ENCODE measurements around the gene KCNQ2. TPM values are rescaled to one million over a fixed set of nuclear protein-coding genes. Genes with fewer than 3 reads are reported as not detected.

KCNQ2 gene
- total RNA-seq, 1 experiment from 2014 or later = 86.5 TPM

DNA sequence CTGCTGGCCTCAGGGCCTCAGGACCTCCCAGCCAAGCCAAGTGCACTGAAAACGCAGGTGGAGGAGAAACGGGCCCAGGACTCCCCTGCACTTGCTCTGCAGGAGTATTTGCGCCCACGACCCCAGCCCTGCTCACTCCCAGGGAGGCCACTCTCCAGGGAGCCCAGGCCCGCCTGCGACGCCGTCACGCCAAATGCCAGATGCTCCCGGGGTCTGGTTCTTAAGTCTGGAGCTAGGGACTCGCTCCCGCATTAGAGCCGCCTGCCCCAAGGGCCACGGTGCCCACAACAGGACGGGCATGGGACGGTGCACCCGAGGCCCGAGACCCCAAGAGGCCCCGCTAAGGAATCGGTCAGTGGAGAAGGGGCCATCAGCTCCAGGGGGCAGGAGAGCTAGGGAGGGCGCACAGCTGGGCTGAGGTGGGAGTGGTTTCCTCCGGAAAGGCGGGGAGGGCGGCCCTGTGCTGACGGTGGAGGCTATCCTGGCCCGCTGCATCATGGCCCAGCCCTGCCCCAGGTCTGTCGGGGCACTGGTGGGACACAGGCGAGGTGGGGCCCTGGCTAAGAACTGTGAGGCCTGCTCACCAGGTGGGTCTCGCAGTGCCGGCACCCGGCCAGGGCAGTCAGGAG lies 67.2 kb downstream of the KCNQ2 start (continued):
- TF ChIP-seq, protein P1, sequence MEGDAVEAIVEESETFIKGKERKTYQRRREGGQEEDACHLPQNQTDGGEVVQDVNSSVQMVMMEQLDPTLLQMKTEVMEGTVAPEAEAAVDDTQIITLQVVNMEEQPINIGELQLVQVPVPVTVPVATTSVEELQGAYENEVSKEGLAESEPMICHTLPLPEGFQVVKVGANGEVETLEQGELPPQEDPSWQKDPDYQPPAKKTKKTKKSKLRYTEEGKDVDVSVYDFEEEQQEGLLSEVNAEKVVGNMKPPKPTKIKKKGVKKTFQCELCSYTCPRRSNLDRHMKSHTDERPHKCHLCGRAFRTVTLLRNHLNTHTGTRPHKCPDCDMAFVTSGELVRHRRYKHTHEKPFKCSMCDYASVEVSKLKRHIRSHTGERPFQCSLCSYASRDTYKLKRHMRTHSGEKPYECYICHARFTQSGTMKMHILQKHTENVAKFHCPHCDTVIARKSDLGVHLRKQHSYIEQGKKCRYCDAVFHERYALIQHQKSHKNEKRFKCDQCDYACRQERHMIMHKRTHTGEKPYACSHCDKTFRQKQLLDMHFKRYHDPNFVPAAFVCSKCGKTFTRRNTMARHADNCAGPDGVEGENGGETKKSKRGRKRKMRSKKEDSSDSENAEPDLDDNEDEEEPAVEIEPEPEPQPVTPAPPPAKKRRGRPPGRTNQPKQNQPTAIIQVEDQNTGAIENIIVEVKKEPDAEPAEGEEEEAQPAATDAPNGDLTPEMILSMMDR (IDR thresholded peaks at IDR 0.05 in 2 of 3, conservative IDR thresholded peaks at IDR 0.05 in 1 of 3; ENCODE audit: borderline replicate concordance in 1 of 3, insufficient read depth in 1 of 3, low read depth in 2 of 3, low read length in 2 of 3) = no peak

DNA sequence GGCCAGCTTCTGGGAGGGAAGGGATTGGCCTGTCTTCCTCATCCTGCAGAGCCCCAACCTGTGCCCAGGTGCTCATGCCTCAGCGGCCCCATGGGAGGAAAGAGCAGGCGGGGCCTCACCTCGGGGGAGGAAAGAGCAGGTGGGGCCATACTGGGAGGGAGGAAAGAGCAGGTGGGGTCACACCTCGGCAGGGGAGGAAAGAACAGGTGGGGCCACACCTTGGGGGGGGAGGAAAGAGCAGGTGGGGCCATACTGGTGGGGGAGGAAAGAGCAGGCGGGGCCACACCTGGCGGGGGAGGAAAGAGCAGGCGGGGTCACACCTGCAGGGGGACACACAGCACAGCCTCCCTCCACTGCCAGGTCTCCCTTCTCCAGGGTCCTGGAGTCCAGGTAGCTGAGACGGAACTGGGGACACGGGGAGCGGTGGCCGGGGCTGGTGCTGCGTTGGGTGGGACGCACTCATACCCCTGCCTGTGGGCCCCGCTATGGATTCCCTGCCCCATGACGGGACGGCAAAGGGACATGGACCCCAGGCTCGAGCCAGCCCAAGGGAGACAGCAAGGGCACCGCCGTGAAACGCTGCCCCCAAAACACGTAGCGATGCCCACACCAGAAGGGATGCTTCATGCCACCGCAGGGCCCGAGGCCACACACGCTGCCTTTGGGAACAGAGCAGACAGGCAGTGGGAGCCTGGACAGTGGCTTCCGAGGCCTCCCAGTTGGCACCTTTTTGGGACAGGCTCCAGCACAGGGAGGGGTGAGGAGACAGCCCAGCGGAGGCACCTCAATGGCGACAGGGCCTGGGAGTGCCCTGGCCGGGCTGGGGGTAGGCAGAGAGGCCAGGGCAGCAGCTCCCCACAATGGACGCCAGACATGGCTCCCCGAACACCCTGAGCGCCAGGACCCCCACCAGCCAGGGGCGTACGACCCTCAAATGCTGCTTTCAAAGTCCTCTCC lies 68.0 kb downstream of the KCNQ2 start:
- ATAC-seq (no peak), DNase-seq (ENCODE audit: low read depth, low spot score) (no peak)
- H4K20me1 ChIP-seq (ENCODE audit: insufficient read depth) = no peaks in the 10 kb centered on the region
- intact Hi-C loops (cut with micrococcal nuclease) = no loop called here
- no peak overlapping the region for H3K27ac ChIP-seq (ENCODE audit: low read depth, low read length)
- no peaks in the 10 kb centered on the region for H3K9me3 ChIP-seq (ENCODE audit: control insufficient read depth in 1 of 2, insufficient read depth in 1 of 2, low read depth in 1 of 2, low read length in 2 of 2)
- H3K9ac ChIP-seq (ENCODE audit: low read length) = no peak overlapping the region
- no peaks in the 10 kb centered on the region for H3K9me2 ChIP-seq (ENCODE audit: insufficient read depth)
- no peaks in the 10 kb centered on the region for H3K36me3 ChIP-seq (ENCODE audit: control insufficient read depth in 1 of 2, insufficient read depth in 2 of 2, low read length in 2 of 2)
- H3K4me1 ChIP-seq (ENCODE audit: control insufficient read depth in 1 of 2, insufficient read depth in 2 of 2, low read length in 2 of 2) = peaks cover 0 to 7% of the 10 kb centered on the region in 2 experiments; a peak in 1 of 4 replicates
- CTCF ChIA-PET = no interaction called here
- RAD21 ChIA-PET (ENCODE audit: low non-redundant PET in 1 of 2, low total read pairs in 2 of 2, uncharacterized antibody in 2 of 2, unreplicated experiment in 2 of 2) = no interaction called here
- BruUV-seq (replicated peaks) = no TSS peak
- POLR2A ChIA-PET = no interaction called here
- no peak overlapping the region for H3K4me2 ChIP-seq (ENCODE audit: low read length)
- TF ChIP-seq SRF (IDR thresholded peaks at IDR 0.05; ENCODE audit: low read depth) = no peak
- no peak for TF ChIP-seq SIN3A (IDR thresholded peaks at IDR 0.05; ENCODE audit: low read depth)
- no peak for TF ChIP-seq POLR2AphosphoS5 (IDR thresholded peaks at IDR 0.05; ENCODE audit: low read depth, low read length)
- TF ChIP-seq ZFX (IDR thresholded peaks at IDR 0.05) = no peak
- TF ChIP-seq FOSL1 (IDR thresholded peaks at IDR 0.05; ENCODE audit: low read depth) = no peak
- TF ChIP-seq, protein P2, sequence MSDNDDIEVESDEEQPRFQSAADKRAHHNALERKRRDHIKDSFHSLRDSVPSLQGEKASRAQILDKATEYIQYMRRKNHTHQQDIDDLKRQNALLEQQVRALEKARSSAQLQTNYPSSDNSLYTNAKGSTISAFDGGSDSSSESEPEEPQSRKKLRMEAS (IDR thresholded peaks at IDR 0.05) = no peak
- TF ChIP-seq, protein P3, sequence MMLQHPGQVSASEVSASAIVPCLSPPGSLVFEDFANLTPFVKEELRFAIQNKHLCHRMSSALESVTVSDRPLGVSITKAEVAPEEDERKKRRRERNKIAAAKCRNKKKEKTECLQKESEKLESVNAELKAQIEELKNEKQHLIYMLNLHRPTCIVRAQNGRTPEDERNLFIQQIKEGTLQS (IDR thresholded peaks at IDR 0.05) = no peak
- TF ChIP-seq CBX3 (IDR thresholded peaks at IDR 0.05; ENCODE audit: low read depth) = no peak
- TF ChIP-seq EGR1 (IDR thresholded peaks at IDR 0.05; ENCODE audit: low read depth) = no peak
- TF ChIP-seq YY1 (IDR thresholded peaks at IDR 0.05; ENCODE audit: extremely low read depth, insufficient replicate concordance, low read depth, low read length) = no peak
- no peak for TF ChIP-seq CEBPB (IDR thresholded peaks at IDR 0.05; ENCODE audit: low read depth)
- TF ChIP-seq, protein P4, sequence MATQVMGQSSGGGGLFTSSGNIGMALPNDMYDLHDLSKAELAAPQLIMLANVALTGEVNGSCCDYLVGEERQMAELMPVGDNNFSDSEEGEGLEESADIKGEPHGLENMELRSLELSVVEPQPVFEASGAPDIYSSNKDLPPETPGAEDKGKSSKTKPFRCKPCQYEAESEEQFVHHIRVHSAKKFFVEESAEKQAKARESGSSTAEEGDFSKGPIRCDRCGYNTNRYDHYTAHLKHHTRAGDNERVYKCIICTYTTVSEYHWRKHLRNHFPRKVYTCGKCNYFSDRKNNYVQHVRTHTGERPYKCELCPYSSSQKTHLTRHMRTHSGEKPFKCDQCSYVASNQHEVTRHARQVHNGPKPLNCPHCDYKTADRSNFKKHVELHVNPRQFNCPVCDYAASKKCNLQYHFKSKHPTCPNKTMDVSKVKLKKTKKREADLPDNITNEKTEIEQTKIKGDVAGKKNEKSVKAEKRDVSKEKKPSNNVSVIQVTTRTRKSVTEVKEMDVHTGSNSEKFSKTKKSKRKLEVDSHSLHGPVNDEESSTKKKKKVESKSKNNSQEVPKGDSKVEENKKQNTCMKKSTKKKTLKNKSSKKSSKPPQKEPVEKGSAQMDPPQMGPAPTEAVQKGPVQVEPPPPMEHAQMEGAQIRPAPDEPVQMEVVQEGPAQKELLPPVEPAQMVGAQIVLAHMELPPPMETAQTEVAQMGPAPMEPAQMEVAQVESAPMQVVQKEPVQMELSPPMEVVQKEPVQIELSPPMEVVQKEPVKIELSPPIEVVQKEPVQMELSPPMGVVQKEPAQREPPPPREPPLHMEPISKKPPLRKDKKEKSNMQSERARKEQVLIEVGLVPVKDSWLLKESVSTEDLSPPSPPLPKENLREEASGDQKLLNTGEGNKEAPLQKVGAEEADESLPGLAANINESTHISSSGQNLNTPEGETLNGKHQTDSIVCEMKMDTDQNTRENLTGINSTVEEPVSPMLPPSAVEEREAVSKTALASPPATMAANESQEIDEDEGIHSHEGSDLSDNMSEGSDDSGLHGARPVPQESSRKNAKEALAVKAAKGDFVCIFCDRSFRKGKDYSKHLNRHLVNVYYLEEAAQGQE (IDR thresholded peaks at IDR 0.05; ENCODE audit: low read depth) = no peak
- H3K27me3 ChIP-seq (ENCODE audit: insufficient read depth, low read length) = no peaks in the 10 kb centered on the region
- H3K4me3 ChIP-seq (replicated peaks in 1 of 2; ENCODE audit: low read depth in 1 of 2, low read length in 2 of 2) = no peak overlapping the region
- no peak overlapping the region for H2AFZ ChIP-seq (ENCODE audit: low read depth, low read length, poor library complexity, severe bottlenecking)
- H3K79me2 ChIP-seq (ENCODE audit: insufficient read depth, low read length) = no peaks in the 10 kb centered on the region

Data from HCT116 (cell line).